HG02852 (cell line): ENCODE results near the gene CBLIF.
"Not testable (repeated sequence)": the region's sequence is repeated elsewhere in the genome, so short reads cannot be mapped to it uniquely, and the experiment has no call there.

Source experiments
- ATAC-seq: cut with Tn5 transposase; IDR thresholded peaks from one replicate; pipeline ENCODE4 v1.9.1; 2021; ENCODE audit warnings: mild to moderate bottlenecking, moderate library complexity; ENCODE audit not compliant: unreplicated experiment

Gene CBLIF

GRCh38 chr11:59801160-59801706 is 44.1 kb downstream of the CBLIF start:
- no peak for ATAC-seq

GRCh38 chr11:59800390-59801025 is 44.8 kb downstream of the CBLIF start:
- no peak for ATAC-seq

GRCh38 chr11:59794417-59794816 is 50.9 kb downstream of the CBLIF start:
- ATAC-seq: no peak

- no peak for ATAC-seq
These were observed 52.8 kb downstream of the CBLIF start for GRCh38 chr11:59792507-59792906.

- no peak for ATAC-seq
These were observed 53.7 kb downstream of the CBLIF start for GRCh38 chr11:59791639-59792038.

DNA sequence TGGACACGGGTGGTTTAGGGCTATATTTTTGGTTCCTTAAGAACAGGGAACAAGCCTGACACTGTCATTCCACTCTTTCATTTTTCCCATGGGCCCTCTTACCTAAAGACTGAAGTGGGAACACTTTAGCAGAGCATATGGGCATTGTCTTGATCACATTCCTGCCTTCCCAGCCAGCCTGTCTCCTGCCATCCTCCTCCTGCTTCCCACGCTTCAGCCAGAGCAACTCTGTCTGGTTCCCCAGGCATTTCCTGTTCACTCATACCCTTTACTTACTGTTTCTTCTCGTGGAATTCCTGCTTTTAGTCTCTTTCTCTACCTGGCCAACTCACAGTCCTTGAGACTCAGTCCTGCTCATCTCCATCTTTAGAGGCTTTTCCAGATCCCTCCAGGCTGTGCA is 57.5 kb downstream of the CBLIF start:
- no peak for ATAC-seq

- no peak for ATAC-seq
These were observed 58.1 kb downstream of the CBLIF start for GRCh38 chr11:59787255-59787588.

- no peak for ATAC-seq
These were observed 59.5 kb downstream of the CBLIF start for GRCh38 chr11:59785818-59786217.

GRCh38 chr11:59784441-59784840 is 60.9 kb downstream of the CBLIF start:
- not testable (repeated sequence) for ATAC-seq

DNA sequence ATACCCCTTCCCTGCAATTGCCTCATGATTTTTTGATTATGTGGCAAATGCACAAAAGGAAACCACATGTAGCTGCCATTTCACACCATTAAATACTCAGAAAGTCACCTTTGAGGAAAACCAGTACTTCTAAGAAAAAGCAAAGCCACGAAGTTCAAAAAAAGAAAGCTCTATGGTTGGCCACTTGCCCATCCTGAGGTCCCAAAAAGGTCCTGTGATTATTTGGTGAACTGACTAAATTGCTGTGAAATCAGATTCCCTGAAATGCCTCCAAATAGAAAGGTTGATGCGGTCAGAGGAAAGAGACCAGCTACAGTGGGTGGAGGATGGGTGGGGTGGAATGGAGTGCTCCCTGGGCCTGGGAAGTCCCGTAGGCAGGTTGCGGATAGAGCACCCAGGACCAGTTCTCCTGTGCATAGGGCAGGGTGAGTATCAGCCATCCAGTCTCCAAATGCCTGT is 61.6 kb downstream of the CBLIF start:
- no peak for ATAC-seq

- no peak for ATAC-seq
These were observed 63.2 kb downstream of the CBLIF start for GRCh38 chr11:59782080-59782479.

- ATAC-seq: no peak
These were observed 65.8 kb downstream of the CBLIF start for GRCh38 chr11:59779487-59779886.
